Measurements from ENCODE around the gene GLRX2. TPM values are rescaled to one million over a fixed set of nuclear protein-coding genes. Genes with fewer than 3 reads are reported as not detected.
"Not testable (repeated sequence)": the region's sequence is repeated elsewhere in the genome, so short reads cannot be mapped to it uniquely, and the experiment has no call there.

The GLRX2 gene
- total and polyA plus RNA-seq, 12 donors = 27.6 to 64.9 (median 33.5) TPM

GRCh38 chr1:193120604-193121166 lies 15.5 kb upstream of the GLRX2 start:
- intact Hi-C loops (cut with DNase I) = loop anchor here in 6 of 10 donors (1.0 to 10.0 kb wide), 7 partner anchors 14 to 646 kb away; partner anchors contain the start of genes GLRX2 (in 4 of the 6), RGS2 (in 4 of the 6), RO60 (in 2 of the 6) and UCHL5 (in 2 of the 6)
- peaks cover 10 to 42% (median 30%) of the 10 kb centered on the region in 9 donors for H3K4me1 ChIP-seq
- peak overlapping the region in 7 of 10 donors; percentile 63 to 91 (median 76) for H3K4me3 ChIP-seq
- H3K27me3 ChIP-seq = no peaks in the 10 kb centered on the region
- no peaks in the 10 kb centered on the region for H3K9me3 ChIP-seq
- ATAC-seq (no peak), DNase-seq (no peak)
- H3K36me3 ChIP-seq = peaks cover 0 to 11% (median 0%) of the 10 kb centered on the region in 9 donors
- TF ChIP-seq, protein P1, sequence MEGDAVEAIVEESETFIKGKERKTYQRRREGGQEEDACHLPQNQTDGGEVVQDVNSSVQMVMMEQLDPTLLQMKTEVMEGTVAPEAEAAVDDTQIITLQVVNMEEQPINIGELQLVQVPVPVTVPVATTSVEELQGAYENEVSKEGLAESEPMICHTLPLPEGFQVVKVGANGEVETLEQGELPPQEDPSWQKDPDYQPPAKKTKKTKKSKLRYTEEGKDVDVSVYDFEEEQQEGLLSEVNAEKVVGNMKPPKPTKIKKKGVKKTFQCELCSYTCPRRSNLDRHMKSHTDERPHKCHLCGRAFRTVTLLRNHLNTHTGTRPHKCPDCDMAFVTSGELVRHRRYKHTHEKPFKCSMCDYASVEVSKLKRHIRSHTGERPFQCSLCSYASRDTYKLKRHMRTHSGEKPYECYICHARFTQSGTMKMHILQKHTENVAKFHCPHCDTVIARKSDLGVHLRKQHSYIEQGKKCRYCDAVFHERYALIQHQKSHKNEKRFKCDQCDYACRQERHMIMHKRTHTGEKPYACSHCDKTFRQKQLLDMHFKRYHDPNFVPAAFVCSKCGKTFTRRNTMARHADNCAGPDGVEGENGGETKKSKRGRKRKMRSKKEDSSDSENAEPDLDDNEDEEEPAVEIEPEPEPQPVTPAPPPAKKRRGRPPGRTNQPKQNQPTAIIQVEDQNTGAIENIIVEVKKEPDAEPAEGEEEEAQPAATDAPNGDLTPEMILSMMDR (IDR thresholded peaks at IDR 0.05) = no peak
- WGBS, 2 donors = 69 to 71% methylated on average over 6 of the region's 6 CpGs
- H3K27ac ChIP-seq = peak overlapping the region in 1 of 10 donors; percentile 94

- no peaks in the 10 kb centered on the region for H3K36me3 ChIP-seq
- no peak for DNase-seq
- ATAC-seq = no peak
- no peak overlapping the region for H3K4me3 ChIP-seq
- peaks cover 9 to 31% (median 14%) of the 10 kb centered on the region in 9 donors for H3K4me1 ChIP-seq
- TF ChIP-seq, protein P1 (IDR thresholded peaks at IDR 0.05) = no peak
- H3K27ac ChIP-seq = no peak overlapping the region
- intact Hi-C loops (cut with DNase I) = no loop called here
- WGBS, 2 donors = 94 to 97% methylated on average over 4 of the region's 4 CpGs
- H3K27me3 ChIP-seq = no peaks in the 10 kb centered on the region
- H3K9me3 ChIP-seq = no peaks in the 10 kb centered on the region
Measured at GRCh38 chr1:193118803-193119730, 13.9 kb upstream of the GLRX2 start.

DNA sequence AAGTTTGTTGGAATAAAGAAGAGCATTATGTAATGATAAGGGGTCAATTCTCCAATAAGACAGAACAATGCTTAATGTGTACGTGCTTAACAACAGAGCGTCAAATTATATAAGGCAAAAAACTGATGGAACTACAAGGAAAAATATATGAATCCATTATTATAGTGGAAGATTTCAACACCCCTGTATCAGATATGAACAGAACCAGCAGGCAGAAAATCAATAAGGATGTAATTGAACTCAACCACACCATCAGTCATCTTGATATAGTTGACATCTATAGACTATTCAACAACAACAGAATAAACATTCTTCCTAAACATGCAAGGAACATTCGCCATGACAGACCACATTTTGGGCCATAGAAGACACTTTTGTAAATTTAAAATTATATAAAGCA lies 13.0 kb upstream of the GLRX2 start:
- no peaks in the 10 kb centered on the region for H3K9me3 ChIP-seq
- H3K36me3 ChIP-seq = no peaks in the 10 kb centered on the region
- H3K27me3 ChIP-seq = no peaks in the 10 kb centered on the region
- no peak overlapping the region for H3K27ac ChIP-seq
- H3K4me1 ChIP-seq = peaks cover 0 to 22% (median 9%) of the 10 kb centered on the region in 9 donors
- H3K4me3 ChIP-seq = no peak overlapping the region
- WGBS, 2 donors = 89% methylated on average over 3 of the region's 3 CpGs
- ATAC-seq = no peak
- TF ChIP-seq, protein P1 (IDR thresholded peaks at IDR 0.05) = no peak
- intact Hi-C loops (cut with DNase I) = no loop called here
- DNase-seq = no peak

- WGBS, 2 donors = 96 to 98% methylated on average over 6 of the region's 6 CpGs
- DNase-seq; ATAC-seq; H3K36me3 ChIP-seq; H3K27ac ChIP-seq; intact Hi-C loops (cut with DNase I); H3K9me3 ChIP-seq; H3K4me3 ChIP-seq; H3K27me3 ChIP-seq: not testable (repeated sequence)
- peaks cover 0 to 18% (median 1%) of the 10 kb centered on the region in 9 donors for H3K4me1 ChIP-seq
Measured at GRCh38 chr1:193117167-193117566, 12.0 kb upstream of the GLRX2 start.

Data from heart right ventricle (tissue), 16 donors.